NCI-H460 (cell line): ENCODE measurements around the gene COLEC12. TPM values are rescaled to one million over a fixed set of nuclear protein-coding genes. Genes with fewer than 3 reads are reported as not detected.

Experiments
- DNase-seq: peaks from one replicate; pipeline ENCODE4 v3.0.0-alpha.2; 2016; ENCODE audit warnings: low read depth; ENCODE audit errors: extremely low read depth
- total RNA-seq: library from RNA; depleted of rRNA; stranded (reverse); fragments of >200 nt; shearing (Covaris generic); gene quantifications from 2 replicates; pipeline ENCODE4 v1.2.3, GENCODE V29; 2014

COLEC12 gene
- total RNA-seq, 1 experiment from 2014 or later = 0.05 TPM

GRCh38 chr18:506801-507200, 6.3 kb upstream of the COLEC12 start:
- DNase-seq = no peak

DNA sequence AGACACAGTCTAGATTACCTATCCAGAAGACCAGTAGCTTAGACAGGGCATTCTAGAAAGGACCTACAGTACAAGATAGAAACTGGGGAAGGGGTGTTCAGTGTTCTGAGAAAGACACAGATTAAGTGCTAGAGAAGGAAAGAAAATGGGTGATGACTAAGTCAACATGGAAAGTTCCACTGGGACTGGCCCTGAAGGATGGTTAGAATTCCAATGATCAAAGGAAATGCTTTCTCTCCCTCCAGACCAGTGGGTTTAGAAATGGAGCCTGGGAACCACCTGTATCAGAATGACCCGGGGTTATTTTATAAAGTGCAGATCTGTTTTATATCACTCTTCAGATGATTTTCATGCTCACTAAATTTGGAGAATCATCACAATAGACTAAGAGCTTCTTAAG, 5.8 kb upstream of the COLEC12 start:
- no peak for DNase-seq

- no peak for DNase-seq
These were observed 5.1 kb upstream of the COLEC12 start for GRCh38 chr18:505483-506122.

- DNase-seq = no peak
These were observed 859 bp upstream of the COLEC12 start for GRCh38 chr18:501406-501714.

GRCh38 chr18:499776-500631, 497 bp downstream of the COLEC12 start:
- no peak for DNase-seq

DNA sequence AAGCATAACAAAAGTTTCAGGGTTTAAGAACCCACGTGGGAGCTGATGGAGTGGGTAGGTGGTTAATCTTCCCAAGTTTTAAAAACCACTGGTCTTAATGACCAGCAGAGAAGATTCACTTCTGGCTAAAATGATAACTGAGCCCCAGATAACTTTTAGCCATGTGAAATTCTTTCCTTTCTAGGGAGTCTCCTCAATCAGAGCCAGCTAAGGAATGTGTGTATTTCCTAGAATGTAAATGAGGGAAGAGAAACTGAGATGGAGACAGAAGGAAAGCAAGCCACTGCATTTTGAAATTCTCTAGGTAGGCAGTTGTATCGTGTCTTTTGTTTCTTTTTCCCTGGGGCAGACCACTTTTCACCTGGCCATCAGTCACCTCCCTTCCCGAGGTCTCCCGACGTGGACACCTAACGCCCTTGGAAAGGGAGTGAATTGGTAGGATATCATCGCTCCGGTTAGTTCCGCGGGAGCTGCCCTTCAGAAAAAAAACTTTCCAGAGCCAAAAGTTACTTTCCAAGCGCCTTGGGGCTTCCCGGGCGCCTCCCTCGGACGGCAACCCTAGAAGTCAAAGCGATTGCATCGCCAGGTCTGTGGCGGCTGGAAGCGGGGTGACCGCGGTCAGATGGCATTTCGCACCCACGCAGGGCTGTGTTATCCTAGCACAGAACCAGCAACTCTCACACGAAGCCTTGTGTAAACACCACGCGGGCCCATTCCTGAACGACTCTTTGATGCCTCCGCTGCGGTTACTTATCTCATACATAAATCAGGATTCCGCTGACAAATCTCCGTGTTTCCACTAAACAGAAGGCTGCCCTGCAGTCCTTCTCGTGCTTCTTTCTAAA, 1.3 kb downstream of the COLEC12 start:
- DNase-seq = no peak

DNA sequence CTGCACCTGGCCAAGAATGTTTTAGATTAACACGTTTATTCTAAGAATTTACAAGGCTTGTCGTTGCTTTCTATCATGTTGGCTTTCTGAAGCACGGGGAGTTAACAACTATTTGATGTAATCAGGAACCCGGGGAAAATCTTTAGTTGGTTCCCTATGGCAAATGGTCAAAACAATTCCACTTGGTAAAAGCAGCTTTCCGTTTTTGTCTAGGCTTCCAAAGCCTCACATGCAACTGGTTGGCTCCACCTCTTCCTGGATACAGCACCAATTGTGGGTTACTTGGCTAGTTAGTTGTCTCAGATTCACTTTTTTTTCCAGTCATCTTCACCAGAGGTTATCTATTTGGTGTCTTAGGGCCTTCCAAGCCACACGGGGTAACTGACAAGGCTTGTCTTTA, 2.8 kb downstream of the COLEC12 start:
- DNase-seq = no peak

- no peak for DNase-seq
These were observed 5.0 kb downstream of the COLEC12 start for GRCh38 chr18:495452-495851.

DNA sequence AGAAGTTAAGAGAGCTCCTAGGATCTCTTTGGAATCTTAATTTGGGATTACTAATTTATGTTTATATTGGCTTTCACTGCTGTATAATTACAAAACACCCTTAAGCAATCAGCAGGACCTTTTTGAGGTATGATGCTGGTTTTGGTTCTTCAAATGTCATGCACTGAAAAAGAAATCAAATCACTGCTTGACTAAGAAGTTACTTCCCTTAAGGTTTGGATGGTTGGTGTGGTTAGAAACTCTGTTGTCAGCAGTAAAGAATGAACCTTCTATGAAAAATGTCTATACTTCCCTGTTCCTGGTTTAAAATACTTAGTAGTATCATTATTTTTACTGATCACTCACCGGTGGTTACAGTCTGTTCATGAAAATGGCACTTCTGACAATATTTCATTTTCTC, 5.5 kb downstream of the COLEC12 start:
- DNase-seq = no peak

GRCh38 chr18:493986-494983, 6.2 kb downstream of the COLEC12 start:
- no peak for DNase-seq

DNA sequence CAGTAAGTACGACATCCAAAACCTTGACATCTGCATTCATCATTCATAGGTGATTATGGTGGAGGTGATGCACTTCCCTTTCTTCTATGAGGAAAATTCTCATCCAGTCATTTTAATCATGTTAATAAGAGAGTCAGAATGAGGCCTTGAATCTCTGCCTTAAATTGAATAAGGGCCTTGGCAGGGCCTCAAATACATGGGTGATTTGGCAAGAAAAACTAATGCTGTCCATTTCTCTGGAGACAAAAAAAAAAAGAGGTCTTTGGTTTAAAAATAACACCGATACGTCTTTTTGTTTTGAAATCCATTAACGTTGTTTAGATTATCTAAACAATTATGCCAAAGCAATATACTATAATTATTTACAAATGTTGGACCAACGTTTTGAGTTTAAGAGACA, 8.1 kb downstream of the COLEC12 start:
- no peak for DNase-seq

GRCh38 chr18:490624-491023, 9.9 kb downstream of the COLEC12 start:
- DNase-seq = no peak

- DNase-seq = no peak
These were observed 10.5 kb downstream of the COLEC12 start for GRCh38 chr18:490024-490366.

- no peak for DNase-seq
These were observed 11.1 kb downstream of the COLEC12 start for GRCh38 chr18:489244-490023.

DNA sequence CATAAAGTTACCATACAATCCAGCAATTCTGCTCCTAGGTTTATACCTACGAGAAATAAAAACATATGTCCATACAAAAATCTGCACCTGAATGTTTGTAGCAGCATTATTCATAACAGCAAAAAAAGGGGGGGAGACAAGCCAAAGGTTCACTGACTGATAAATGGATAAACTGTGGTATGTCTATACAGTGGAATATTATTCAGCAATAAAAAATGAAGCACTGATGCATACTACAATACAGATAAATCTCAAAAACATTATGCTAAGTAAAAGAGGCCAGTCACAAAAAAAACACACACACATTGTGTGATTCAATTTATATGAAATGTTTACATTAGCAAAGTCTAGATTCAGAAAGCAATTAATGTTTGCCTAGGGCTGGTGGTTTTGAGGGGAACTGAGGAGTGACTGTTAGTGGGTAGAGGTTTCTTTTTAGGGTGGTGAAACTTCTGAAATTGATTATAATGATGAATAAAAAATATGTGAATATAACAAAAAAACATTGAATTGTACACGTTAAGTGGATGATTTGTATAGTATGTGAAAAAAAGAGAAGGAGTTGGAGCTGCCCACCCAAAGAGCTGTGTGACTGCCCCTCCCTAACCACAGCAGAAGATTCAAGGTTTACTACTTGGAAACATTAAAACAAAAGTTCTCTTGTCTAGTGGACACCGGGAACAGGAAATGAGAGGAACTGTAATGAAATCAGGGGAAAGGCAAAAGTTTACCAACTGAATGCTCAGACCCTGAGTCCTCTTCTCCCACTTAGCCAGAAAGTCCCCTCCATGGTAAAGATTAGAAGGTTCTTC, 13.4 kb downstream of the COLEC12 start:
- no peak for DNase-seq

DNA sequence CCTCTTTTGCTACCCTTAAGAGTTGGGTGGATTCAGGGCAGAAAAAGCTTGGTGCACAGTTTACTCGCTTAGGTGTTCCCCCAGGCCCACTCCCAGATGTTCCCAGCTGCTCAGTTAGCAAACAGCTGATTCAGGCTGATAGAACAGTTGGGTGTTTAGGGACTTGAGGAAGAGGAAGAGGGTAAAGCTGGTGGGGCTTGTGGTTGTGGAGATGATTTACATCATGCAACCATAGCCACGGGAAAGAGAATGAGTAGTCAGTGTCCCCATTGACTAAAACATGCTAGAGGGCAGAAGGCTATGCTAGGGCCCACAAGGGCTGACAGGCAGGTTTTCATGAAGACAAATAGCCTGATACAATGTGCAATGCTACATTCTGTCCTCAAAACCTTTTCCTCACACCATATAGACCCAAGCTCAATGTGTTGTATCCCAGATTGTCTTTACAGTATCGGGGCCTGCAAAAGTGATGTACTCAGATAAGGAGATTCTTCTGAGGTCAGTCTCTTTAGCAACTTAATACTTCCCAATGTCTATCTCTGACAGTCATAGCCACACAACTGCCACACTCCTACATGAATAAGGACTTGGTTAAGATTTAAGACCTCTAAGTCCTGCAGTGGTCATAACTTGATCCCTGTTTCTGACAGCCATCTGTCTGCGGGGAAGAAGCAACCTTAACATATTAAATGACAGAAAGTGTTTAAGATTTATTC, 15.6 kb downstream of the COLEC12 start:
- DNase-seq = no peak

GRCh38 chr18:478681-479080, 21.8 kb downstream of the COLEC12 start:
- DNase-seq = no peak

DNA sequence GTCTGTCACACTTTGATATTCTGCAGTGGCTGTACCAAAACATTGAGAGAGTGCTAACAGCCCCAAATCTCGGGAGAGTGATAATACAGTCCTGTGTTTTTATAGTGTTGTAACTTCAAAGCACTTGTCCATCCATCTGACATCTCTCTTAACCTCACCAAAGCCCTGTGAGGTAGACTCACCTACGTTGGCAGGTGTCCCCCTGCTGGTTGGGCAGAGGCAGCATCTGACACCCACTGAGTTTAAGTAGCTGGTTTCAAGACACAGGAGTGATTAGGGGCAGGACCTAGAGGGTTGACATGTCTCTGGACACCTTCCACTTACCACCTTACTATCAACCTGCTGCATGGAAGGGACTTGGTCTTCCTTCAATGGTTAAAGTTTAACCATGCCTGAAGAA, 22.9 kb downstream of the COLEC12 start:
- DNase-seq = no peak
